Measurements from ENCODE around the gene MESP2.
"Not testable (repeated sequence)": the region's sequence is repeated elsewhere in the genome, so short reads cannot be mapped to it uniquely, and the experiment has no call there.

Gene MESP2

GRCh38 chr15:89781891-89782618, 5.9 kb downstream of the MESP2 start:
- DNase-seq: no peak

- DNase-seq: not testable (repeated sequence)
These were observed 6.5 kb downstream of the MESP2 start for GRCh38 chr15:89782619-89782950.

- no peak for DNase-seq
These were observed 7.2 kb downstream of the MESP2 start for GRCh38 chr15:89783111-89783860.

- DNase-seq: no peak
These were observed 7.9 kb downstream of the MESP2 start for GRCh38 chr15:89783861-89784685.

- no peak for DNase-seq
These were observed 8.5 kb downstream of the MESP2 start for GRCh38 chr15:89784686-89784960.

GRCh38 chr15:89785064-89785773, 9.1 kb downstream of the MESP2 start:
- no peak for DNase-seq

GRCh38 chr15:89785774-89786140, 9.6 kb downstream of the MESP2 start:
- DNase-seq: no peak

GRCh38 chr15:89787944-89788343, 11.8 kb downstream of the MESP2 start:
- DNase-seq: no peak

- not testable (repeated sequence) for DNase-seq
These were observed 12.5 kb downstream of the MESP2 start for GRCh38 chr15:89788585-89788984.

- DNase-seq: no peak
These were observed 14.1 kb downstream of the MESP2 start for GRCh38 chr15:89790206-89790605.

- no peak for DNase-seq
These were observed 14.5 kb downstream of the MESP2 start for GRCh38 chr15:89790661-89791060.

GRCh38 chr15:89792106-89792805, 16.1 kb downstream of the MESP2 start:
- DNase-seq: no peak

- peak; percentile 13 for DNase-seq
These were observed 18.6 kb downstream of the MESP2 start for GRCh38 chr15:89794627-89795241.

- no peak for DNase-seq
These were observed 19.9 kb downstream of the MESP2 start for GRCh38 chr15:89795996-89796395.

- DNase-seq: no peak
These were observed 21.6 kb downstream of the MESP2 start for GRCh38 chr15:89797678-89798201.

GRCh38 chr15:89799011-89799911, 23.1 kb downstream of the MESP2 start:
- DNase-seq: no peak

- no peak for DNase-seq
These were observed 23.9 kb downstream of the MESP2 start for GRCh38 chr15:89799918-89800498.

- no peak for DNase-seq
These were observed 25.5 kb downstream of the MESP2 start for GRCh38 chr15:89801471-89802195.

- DNase-seq: peak; percentile 46
These were observed 26.2 kb downstream of the MESP2 start for GRCh38 chr15:89802231-89802928.
